HepG2 (cell line): Measurements from ENCODE around the gene PALM. TPM values are rescaled to one million over a fixed set of nuclear protein-coding genes. Genes with fewer than 3 reads are reported as not detected.

Experiments used
- AKAP8 ChIP-seq: sonication (generic); formaldehyde crosslinking; IDR thresholded peaks from 2 replicates; pipeline ENCODE4 v1.5.1; 2020; ENCODE audit warnings: mild to moderate bottlenecking, missing genetic modification reagents
- ELF4 ChIP-seq: sonication (generic); formaldehyde crosslinking; IDR thresholded peaks from 2 replicates; pipeline ENCODE4 v1.5.0; 2020; ENCODE audit warnings: missing genetic modification reagents, mild to moderate bottlenecking, moderate library complexity, borderline replicate concordance
- EP300 ChIP-seq, 3 experiments: sonication (generic) in 1 of 3; formaldehyde crosslinking in 1 of 3; IDR thresholded peaks; 2 replicates each; pipeline versions ENCODE4 v1.5.1 to v1.6.1; 2011 to 2020; ENCODE audit warnings: low read depth in 2 of 3, low read length in 2 of 3, borderline replicate concordance in 1 of 3, improper control_type of control experiment in 1 of 3, mild to moderate bottlenecking in 1 of 3, missing genetic modification reagents in 1 of 3, moderate library complexity in 1 of 3
- FOXK1 ChIP-seq: sonication (generic); formaldehyde crosslinking; IDR thresholded peaks from 2 replicates; pipeline ENCODE4 v1.4.0; 2020; ENCODE audit warnings: low read depth, missing genetic modification reagents, borderline replicate concordance
- GFI1 ChIP-seq: sonication (generic); formaldehyde crosslinking; IDR thresholded peaks from 2 replicates; pipeline ENCODE4 v1.5.0; 2020; ENCODE audit warnings: missing genetic modification reagents, mild to moderate bottlenecking, borderline replicate concordance
- HCFC1 ChIP-seq: fragments of 150-350 bp; IDR thresholded peaks from 2 replicates; pipeline ENCODE4 v1.6.1; 2014; ENCODE audit warnings: low read depth, low read length
- HDAC1 ChIP-seq: sonication (generic); formaldehyde crosslinking; IDR thresholded peaks from 2 replicates; pipeline ENCODE4 v1.5.1; 2020; ENCODE audit warnings: mild to moderate bottlenecking, missing genetic modification reagents
- IKZF1 ChIP-seq: fragments of 450-650 bp; IDR thresholded peaks from 2 replicates; pipeline ENCODE4 v1.7.1; 2016
- KDM4B ChIP-seq: sonication (generic); formaldehyde crosslinking; IDR thresholded peaks from 2 replicates; pipeline ENCODE4 v1.4.0; 2020; ENCODE audit warnings: missing genetic modification reagents
- LCORL ChIP-seq, 2 experiments: fragments of 450-650 bp in 1 of 2; sonication (generic) in 1 of 2; formaldehyde crosslinking in 1 of 2; IDR thresholded peaks; 2 replicates each; pipeline versions ENCODE4 v1.5.0 to v1.6.1; 2017 to 2020; ENCODE audit warnings: antibody characterized with exemption in 1 of 2, missing genetic modification reagents in 1 of 2
- MTF1 ChIP-seq: sonication (generic); formaldehyde crosslinking; IDR thresholded peaks from 2 replicates; pipeline ENCODE4 v1.5.0; 2020; ENCODE audit warnings: missing genetic modification reagents
- REXO4 ChIP-seq: sonication (generic); formaldehyde crosslinking; IDR thresholded peaks from 2 replicates; pipeline ENCODE4 v1.8.0; 2022; ENCODE audit warnings: missing genetic modification reagents, mild to moderate bottlenecking, borderline replicate concordance
- RORA ChIP-seq: sonication (generic); formaldehyde crosslinking; IDR thresholded peaks from 2 replicates; pipeline ENCODE4 v1.5.0; 2020; ENCODE audit warnings: mild to moderate bottlenecking, missing genetic modification reagents, moderate library complexity
- SPEN ChIP-seq: sonication (generic); formaldehyde crosslinking; IDR thresholded peaks from 2 replicates; pipeline ENCODE4 v1.5.1; 2020; ENCODE audit warnings: low read depth, mild to moderate bottlenecking, missing genetic modification reagents
- SRSF1 ChIP-seq: fragments of 200-400 bp; formaldehyde crosslinking; optimal IDR thresholded peaks from 2 replicates; pipeline ENCODE3; 2017; ENCODE audit warnings: mild to moderate bottlenecking, low read depth, low read length, moderate library complexity
- ZFAT ChIP-seq: sonication (generic); formaldehyde crosslinking; conservative IDR thresholded peaks from 2 replicates; pipeline ENCODE4 v1.8.1; 2023; ENCODE audit warnings: missing genetic modification reagents, inconsistent platforms
- ZIK1 ChIP-seq: sonication (generic); formaldehyde crosslinking; IDR thresholded peaks from 2 replicates; pipeline ENCODE4 v1.5.0; 2020; ENCODE audit warnings: mild to moderate bottlenecking, low read depth, missing genetic modification reagents, borderline replicate concordance
- ZNF431 ChIP-seq: sonication (generic); formaldehyde crosslinking; IDR thresholded peaks from 2 replicates; pipeline ENCODE4 v1.9.0; 2022; ENCODE audit warnings: missing genetic modification reagents, low read depth, mild to moderate bottlenecking, borderline replicate concordance
- ZNF563 ChIP-seq: sonication (generic); formaldehyde crosslinking; IDR thresholded peaks from 2 replicates; pipeline ENCODE4 v1.8.0; 2022; ENCODE audit warnings: mild to moderate bottlenecking, moderate library complexity, missing genetic modification reagents
- ZNF672 ChIP-seq: sonication (generic); formaldehyde crosslinking; IDR thresholded peaks from 2 replicates; pipeline ENCODE4 v1.8.1; 2022; ENCODE audit warnings: missing genetic modification reagents
- ZNF737 ChIP-seq: sonication (generic); formaldehyde crosslinking; IDR thresholded peaks from 2 replicates; pipeline ENCODE4 v1.5.0; 2020; ENCODE audit warnings: missing genetic modification reagents, mild to moderate bottlenecking, borderline replicate concordance
- polyA plus RNA-seq, 8 experiments: library from polyadenylated mRNA; depleted of rRNA in 3 of 8; stranded (reverse) in 7 of 8; unstranded in 1 of 8; fragments of >200 nt; fragmentation: Illumina TruSeq in 4 of 8; extraction: Trizol in 4 of 8; gene quantifications; 2 replicates each; pipeline versions ENCODE4 v1.2.1 to v1.2.3, GENCODE V29; 2011 to 2016; ENCODE audit warnings: low read depth in 4 of 8, missing spikeins in 1 of 8, mixed read lengths in 1 of 8; ENCODE audit not compliant: insufficient read depth in 1 of 8
- total RNA-seq, 5 experiments: library from RNA; depleted of rRNA; stranded (reverse); fragments of >200 nt; fragmentation: Illumina TruSeq; extraction: Trizol; gene quantifications; 2 replicates each; pipeline ENCODE4 v1.2.3, GENCODE V29; 2016; ENCODE audit warnings: low read depth in 1 of 5
- TF ChIP-seq, protein P1 (sequence below): sonication (generic); formaldehyde crosslinking; IDR thresholded peaks from 2 replicates; pipeline ENCODE4 v1.8.1; 2023; ENCODE audit warnings: missing genetic modification reagents, mild to moderate bottlenecking, borderline replicate concordance
- TF ChIP-seq, protein P2 (sequence below): sonication (generic); formaldehyde crosslinking; IDR thresholded peaks from 2 replicates; pipeline ENCODE4 v1.4.0; 2020; ENCODE audit warnings: missing genetic modification reagents
- TF ChIP-seq, protein P3 (sequence below): sonication (generic); formaldehyde crosslinking; IDR thresholded peaks from 2 replicates; pipeline ENCODE4 v1.5.1; 2020; ENCODE audit warnings: missing genetic modification reagents, mild to moderate bottlenecking, borderline replicate concordance
- TF ChIP-seq, protein P4 (sequence below): sonication (generic); formaldehyde crosslinking; IDR thresholded peaks from 2 replicates; pipeline ENCODE4 v1.8.1; 2023; ENCODE audit warnings: mild to moderate bottlenecking, moderate library complexity, missing genetic modification reagents

Gene PALM
- total and polyA plus RNA-seq, 2 of the 13 experiments (the other 11 are each of a cell fraction or from before 2014, with no cell fraction given): 4.0 to 9.7 TPM

DNA sequence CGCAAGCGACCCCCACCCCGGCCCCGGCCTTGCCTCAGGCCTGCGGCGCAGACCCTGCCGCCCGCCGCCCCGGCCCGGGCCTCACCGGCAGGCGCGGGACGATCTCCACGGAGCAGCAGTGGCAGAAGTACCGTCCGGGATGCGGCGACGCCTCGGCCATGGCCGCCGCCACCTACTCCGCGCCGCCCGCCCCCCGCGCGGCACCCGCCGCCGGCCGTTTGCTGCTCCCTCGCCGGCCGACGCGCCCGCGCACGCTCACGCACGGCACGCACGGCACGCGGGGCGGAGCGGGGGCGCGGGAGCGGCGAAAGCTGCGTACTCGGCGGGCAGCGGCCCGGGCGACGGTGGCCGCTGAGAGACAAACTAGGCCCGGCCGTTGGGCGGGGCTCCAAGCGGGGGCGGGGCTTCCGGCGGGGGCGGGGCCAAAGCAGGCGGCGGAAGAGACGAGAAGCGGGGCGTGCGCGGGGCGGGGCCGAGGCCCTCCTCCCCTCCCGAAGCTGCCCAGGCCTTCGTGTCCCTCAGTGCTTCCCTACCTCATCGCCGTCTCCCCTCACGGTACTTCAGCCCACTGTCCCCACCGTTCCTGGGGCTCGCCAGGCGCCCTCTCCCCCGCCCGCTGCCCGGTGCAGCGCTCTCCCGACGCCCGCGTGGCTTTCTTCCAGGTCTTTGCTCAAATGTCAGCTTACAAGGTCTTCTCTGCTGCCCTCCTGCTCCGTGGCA, 45.6 kb upstream of the PALM start, which contains the start of gene RNF126 (continued):
- TF ChIP-seq HDAC1 (CRISPR knock-in tag): peak; percentile 77; the same call in 1 of the 2 replicates
- TF ChIP-seq, protein P1, sequence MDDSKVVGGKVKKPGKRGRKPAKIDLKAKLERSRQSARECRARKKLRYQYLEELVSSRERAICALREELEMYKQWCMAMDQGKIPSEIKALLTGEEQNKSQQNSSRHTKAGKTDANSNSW (CRISPR knock-in tag): no peak
- peak; percentile 18; the same call in 1 of the 2 replicates for TF ChIP-seq ZIK1 (CRISPR knock-in tag)
- peak; percentile 79; the same call in 1 of the 2 replicates for TF ChIP-seq ZNF563 (CRISPR knock-in tag)
- TF ChIP-seq, protein P2, sequence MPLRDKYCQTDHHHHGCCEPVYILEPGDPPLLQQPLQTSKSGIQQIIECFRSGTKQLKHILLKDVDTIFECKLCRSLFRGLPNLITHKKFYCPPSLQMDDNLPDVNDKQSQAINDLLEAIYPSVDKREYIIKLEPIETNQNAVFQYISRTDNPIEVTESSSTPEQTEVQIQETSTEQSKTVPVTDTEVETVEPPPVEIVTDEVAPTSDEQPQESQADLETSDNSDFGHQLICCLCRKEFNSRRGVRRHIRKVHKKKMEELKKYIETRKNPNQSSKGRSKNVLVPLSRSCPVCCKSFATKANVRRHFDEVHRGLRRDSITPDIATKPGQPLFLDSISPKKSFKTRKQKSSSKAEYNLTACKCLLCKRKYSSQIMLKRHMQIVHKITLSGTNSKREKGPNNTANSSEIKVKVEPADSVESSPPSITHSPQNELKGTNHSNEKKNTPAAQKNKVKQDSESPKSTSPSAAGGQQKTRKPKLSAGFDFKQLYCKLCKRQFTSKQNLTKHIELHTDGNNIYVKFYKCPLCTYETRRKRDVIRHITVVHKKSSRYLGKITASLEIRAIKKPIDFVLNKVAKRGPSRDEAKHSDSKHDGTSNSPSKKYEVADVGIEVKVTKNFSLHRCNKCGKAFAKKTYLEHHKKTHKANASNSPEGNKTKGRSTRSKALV (CRISPR knock-in tag): no peak
- peak; percentile 92 for TF ChIP-seq ZNF672 (CRISPR knock-in tag)
- peak; percentile 42; the same call in 1 of the 2 replicates for TF ChIP-seq HCFC1
- no peak for TF ChIP-seq RORA (CRISPR knock-in tag)
- TF ChIP-seq ZNF737 (CRISPR knock-in tag): no peak
- TF ChIP-seq REXO4: no peak
- TF ChIP-seq LCORL (IDR thresholded peaks at IDR 0.05): no peak
- TF ChIP-seq LCORL (CRISPR knock-in tag; IDR thresholded peaks at IDR 0.05): no peak
- TF ChIP-seq MTF1 (CRISPR knock-in tag): no peak
- TF ChIP-seq KDM4B (CRISPR knock-in tag): no peak
- TF ChIP-seq SPEN: peak; percentile 91
- no peak for TF ChIP-seq ZFAT
- no peak for TF ChIP-seq IKZF1
- no peak for TF ChIP-seq SRSF1
- TF ChIP-seq AKAP8 (CRISPR knock-in tag): no peak; the same call in 1 of the 2 replicates
- TF ChIP-seq, protein P3, sequence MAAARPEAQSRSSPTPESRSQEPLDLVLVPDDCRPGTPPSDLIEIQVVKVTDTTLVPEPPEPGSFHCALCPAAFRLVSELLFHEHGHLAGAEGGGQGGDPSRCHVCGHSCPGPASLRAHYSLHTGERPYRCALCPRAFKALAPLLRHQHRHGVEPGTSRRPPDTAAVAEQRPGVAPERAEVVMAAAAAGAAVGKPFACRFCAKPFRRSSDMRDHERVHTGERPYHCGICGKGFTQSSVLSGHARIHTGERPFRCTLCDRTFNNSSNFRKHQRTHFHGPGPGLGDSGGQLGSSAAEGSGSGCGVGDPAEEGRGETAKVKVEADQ (CRISPR knock-in tag): no peak
- no peak for TF ChIP-seq ZNF431 (CRISPR knock-in tag)
- no peak; a peak in 1 of 4 replicates for TF ChIP-seq EP300 (IDR thresholded peaks at IDR 0.05; ENCODE audit: low read depth in 2 of 2, low read length in 2 of 2)
- no peak for TF ChIP-seq EP300 (CRISPR knock-in tag; IDR thresholded peaks at IDR 0.05; ENCODE audit: borderline replicate concordance)
- no peak for TF ChIP-seq ELF4 (CRISPR knock-in tag)
- no peak for TF ChIP-seq FOXK1 (CRISPR knock-in tag)
- no peak for TF ChIP-seq GFI1 (CRISPR knock-in tag)
- TF ChIP-seq, protein P4, sequence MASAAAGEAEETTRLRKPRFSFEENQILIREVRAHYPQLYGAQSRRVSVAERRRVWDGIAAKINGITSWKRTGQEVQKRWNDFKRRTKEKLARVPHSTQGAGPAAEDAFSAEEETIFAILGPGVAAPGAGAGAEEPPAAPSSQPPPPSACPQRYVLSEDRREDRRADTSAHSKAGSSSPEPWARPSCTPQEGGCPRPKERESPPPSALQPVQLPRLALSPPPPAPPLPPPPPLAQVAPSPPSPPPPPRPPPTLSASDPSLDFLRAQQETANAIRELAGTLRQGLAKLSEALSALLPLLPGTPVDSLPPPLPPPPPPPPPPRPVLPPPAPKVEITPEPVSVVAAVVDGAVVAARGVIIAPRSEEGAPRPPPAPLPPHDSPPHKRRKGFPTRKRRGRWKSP (CRISPR knock-in tag): no peak
